ENCODE measurements around the gene ATXN10.

ATXN10 gene

GRCh38 chr22:45866126-45866645, 194.6 kb downstream of the ATXN10 start:
- no peak for DNase-seq

DNA sequence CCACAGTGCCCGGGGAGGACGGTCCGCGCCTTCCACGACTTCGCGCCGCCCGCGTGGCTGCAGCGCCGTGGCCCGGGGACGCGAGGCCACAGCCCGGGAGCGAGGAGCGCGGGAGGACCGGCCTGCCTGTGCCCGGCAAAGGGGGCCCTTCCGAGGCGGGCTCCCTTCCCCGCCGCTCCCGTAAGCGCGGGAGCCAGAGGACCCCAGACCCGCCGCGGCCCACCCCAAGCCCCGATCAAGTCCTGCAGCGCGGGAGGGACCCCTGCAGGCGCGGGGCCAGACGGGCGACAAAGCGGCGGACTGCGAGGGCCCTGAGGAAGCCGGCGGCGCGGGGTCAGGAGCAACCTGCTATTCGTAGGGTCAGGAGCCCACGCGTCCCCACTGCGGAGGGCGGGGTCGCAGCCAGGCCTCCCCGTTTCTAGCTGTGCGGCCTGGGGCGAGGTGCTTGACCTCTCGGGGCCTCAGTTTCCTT, 195.0 kb downstream of the ATXN10 start:
- DNase-seq: no peak

GRCh38 chr22:45867118-45867905, 195.7 kb downstream of the ATXN10 start:
- DNase-seq: no peak

GRCh38 chr22:45867906-45868555, 196.4 kb downstream of the ATXN10 start:
- no peak for DNase-seq

DNA sequence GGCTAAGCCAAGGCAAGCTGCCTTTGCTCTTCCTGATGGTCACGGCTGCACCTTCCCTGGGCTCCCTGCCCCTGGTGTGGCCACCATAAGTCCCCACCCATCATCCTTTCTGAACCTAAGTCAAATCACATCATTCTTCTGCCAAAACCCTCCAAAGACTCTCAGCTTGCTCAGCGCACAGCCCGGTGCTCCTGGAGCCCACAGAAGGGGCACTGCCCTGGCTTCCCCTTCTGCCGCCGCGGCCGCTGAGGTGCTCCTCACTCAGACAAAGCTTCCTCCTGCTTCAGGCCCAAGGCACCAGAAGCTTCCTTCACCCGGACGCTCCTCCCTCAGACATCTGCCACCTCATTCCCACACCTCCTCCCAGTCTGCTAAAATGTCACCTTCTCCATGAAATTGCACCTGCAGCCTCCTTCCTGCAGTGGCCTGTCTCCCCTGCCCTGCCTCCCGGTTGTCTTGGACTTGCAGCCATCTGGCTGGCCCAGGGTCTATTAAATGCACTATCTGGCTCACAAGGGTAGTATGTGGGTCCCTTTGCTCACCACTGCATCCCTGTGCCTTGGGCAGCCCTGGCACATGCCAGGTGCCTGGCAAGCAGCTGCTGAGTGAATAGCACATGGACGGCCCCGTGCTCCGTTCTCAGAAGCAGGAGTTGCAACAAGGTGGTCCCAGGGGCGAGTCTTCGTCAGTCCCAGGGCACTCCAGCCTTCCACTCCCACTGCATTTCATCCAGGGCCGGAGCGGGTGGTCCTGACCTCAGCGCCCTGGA, 197.1 kb downstream of the ATXN10 start:
- DNase-seq: no peak

DNA sequence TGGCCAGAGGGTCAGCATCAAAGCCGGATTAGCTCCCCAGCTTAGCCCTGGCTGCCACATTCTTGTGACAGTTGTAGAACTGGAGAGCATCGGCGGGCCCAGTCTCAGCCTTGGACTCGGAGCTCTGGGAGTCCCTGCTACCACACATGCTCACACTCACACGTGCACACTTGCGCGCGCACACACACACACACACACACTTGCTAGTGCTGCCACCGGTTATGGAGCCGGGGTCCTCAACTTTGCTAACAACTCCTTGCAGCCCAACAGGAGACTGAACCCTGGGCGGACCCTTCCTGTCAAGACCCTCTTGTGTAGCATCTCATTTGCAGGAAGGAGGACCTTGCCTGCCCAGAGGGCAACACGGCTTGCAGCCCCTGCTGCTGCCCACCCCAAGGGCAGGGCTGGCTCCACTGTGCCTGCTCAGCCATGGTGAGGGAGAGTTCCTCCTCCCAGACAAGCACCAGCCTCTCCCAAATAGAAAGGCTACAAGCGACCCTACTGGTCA, 197.8 kb downstream of the ATXN10 start:
- DNase-seq: no peak

GRCh38 chr22:45870011-45870410, 198.4 kb downstream of the ATXN10 start:
- DNase-seq: no peak

DNA sequence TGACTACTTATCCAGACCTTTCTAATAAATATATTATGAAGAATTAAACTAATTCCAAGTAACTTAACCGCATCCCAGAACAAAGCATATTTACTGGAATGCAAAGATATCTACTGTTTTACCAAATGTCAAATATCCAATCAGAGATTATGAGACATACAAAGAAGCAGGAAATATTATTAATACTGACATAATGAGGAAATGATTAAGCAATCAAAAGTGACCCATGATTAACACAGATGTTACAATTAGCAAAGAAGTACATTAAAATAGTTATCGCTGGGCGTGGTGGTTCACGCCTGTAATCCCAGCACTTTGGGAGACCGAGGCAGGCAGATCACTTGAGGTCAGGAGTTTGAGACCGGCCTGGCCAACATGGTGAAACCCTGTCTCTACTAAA, 200.1 kb downstream of the ATXN10 start:
- DNase-seq: no peak

GRCh38 chr22:45872659-45873263, 201.1 kb downstream of the ATXN10 start:
- DNase-seq: no peak

DNA sequence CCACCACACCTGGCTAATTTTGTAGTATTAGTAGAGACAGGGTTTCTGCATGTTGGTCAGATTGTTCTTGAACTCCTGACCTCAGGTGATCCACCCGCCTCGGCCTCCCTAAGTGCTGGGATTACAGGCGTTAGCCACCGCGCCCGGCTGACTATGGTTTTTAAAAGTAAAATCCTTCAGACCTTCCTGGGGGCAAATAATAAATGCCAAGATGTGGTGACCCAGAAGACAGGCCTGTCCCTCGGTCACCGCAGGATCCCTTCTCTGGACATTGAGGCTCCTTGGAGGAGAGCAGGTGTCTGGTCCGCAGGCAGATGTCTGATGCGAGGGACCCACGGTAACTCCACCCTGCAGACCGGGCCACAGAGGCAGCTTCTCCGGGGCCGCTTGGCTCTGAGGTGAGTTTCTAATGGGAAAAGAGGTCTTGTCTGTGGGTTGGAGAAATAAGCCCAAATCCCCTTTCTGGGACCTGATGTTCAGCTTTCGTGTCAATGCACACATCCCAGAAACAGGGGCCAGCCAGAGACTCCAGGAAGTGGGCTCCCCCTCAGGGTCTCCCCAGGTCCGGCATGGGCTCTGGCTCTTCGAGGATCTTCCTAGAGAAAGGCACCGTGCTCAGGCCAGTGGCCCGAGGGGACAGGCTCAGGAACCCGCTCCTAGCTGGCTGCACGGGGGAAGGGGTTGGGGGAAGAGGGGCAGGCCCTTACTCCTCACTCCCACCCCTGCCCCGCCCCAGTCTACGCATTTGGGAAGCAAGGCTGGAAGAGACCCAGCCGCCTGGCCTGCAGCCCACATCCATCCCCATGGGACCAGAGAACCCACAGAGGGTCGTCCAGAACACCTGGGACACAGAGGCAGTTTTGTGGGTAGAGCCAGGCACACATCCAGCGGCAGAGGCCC, 204.8 kb downstream of the ATXN10 start:
- DNase-seq: no peak

DNA sequence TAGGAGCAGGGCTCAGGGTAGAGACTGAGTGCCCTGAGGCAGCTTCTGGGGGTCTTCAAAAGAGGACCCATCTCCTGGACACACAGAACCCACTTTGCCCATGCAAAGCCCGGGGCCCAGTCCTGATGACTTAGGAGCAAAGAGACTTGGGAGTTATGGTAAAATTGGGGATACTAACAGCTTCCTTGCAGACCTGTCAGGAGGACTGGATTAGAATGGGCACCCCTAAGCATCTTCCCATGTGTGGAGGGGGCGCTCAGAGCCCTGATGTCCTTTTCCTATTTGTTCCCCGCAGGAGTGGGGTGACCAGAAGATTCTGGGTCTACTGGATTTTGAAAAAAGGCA, 205.4 kb downstream of the ATXN10 start:
- DNase-seq: no peak

DNA sequence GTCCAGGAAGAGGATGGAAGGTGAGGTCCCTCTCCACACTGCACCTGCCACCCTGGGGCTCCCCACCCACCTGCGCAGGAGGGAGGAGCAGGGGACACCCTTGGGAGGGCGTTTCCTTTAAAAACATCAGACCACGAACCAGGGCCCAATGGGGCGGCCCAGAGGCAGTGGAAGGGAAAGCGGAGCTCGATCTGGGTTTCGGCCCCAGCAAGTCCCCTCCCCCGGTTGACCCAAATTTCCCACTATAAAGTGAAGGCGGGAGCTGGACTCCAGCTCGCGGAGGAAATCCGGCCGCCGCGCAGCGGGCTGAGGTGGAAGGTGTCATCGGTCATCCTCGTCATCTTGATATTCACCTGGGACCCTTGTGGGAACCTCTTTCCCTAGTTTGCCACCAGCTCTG, 206.0 kb downstream of the ATXN10 start:
- DNase-seq: no peak

GRCh38 chr22:45878051-45878781, 206.6 kb downstream of the ATXN10 start:
- no peak for DNase-seq

GRCh38 chr22:45878901-45879551, 207.4 kb downstream of the ATXN10 start:
- no peak for DNase-seq

GRCh38 chr22:45879552-45879949, 207.9 kb downstream of the ATXN10 start:
- DNase-seq: no peak

DNA sequence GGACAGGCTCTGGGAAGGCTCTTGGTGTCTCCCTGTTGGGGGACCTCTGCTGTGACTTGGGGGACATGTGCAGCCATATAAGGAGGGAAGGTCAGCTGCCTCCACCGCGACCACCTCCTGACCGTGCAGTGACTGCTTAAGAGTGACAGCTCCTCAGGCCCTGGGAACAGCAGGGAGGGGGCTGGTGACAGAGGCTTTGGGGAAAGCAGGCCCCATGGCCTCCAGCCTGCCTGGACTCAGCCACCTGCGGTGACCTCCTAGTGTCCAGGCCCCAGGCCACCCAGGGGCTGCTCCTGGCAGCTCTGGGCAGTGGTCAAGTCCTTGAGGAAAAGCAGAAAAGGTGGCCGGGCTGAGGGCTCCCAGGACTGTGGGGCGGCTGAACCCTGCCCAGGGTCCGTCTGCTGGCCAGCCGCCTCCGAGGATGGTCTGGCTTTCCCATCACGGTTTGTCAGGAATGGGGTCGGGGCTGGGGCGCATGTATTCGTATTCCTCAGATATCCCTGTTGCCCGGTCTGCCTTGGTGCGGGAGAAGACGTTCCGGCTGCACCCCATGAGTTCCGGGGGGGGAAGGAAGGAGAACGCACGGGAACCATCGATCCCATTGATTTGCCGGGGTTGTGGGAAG, 208.6 kb downstream of the ATXN10 start:
- DNase-seq: no peak

GRCh38 chr22:45880716-45881523, 209.3 kb downstream of the ATXN10 start:
- DNase-seq: no peak

DNA sequence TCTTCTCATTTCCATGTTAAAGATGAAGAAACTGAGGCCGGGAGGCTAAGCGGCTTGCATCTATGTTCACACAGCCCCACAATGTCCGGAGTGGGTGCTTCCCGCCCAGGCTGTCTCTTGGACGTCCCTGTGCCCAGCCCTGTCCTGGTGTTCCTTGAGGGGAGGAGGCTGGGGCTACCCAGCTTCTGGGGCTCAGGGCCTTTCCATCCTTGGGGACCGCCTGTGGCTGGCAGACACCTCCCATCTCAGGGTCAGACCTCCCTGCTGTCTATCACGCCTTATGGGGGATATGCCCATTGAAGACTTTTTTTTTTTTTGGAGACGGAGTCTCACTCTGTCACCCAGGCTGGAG, 209.9 kb downstream of the ATXN10 start:
- no peak for DNase-seq
